Sigmoid colon (tissue), 7 donors: ENCODE measurements around the gene IGF2R. TPM values are rescaled to one million over a fixed set of nuclear protein-coding genes. Genes with fewer than 3 reads are reported as not detected.

ENCODE experiments used
- DNase-seq: peaks from one replicate; pipeline ENCODE4 v3.0.0-alpha.2; 2019
- H3K27ac ChIP-seq, 4 donors: fragments of 200-600 bp; sonication (generic); one replicate each; pipeline ENCODE4 v1.5.1; 2016 to 2019; ENCODE audit warnings: mild to moderate bottlenecking in 1 of 4
- H3K27me3 ChIP-seq, 3 donors: fragments of 200-600 bp; sonication (generic); one replicate each; pipeline ENCODE4 v1.5.1; 2019; ENCODE audit warnings: mild to moderate bottlenecking in 1 of 3
- H3K36me3 ChIP-seq, 4 donors: fragments of 200-600 bp; sonication (generic); one replicate each; pipeline ENCODE4 v1.5.1; 2016 to 2019
- H3K4me1 ChIP-seq, 4 donors: fragments of 200-600 bp; sonication (generic); one replicate each; pipeline ENCODE4 v1.5.1; 2017 to 2019
- H3K4me3 ChIP-seq, 4 donors: fragments of 200-600 bp; sonication (generic); one replicate each; pipeline ENCODE4 v1.5.1; 2017 to 2019; ENCODE audit warnings: mild to moderate bottlenecking in 2 of 4, moderate library complexity in 1 of 4
- H3K9me3 ChIP-seq, 4 donors: fragments of 200-600 bp in 3 of 4; sonication (generic) in 3 of 4; one replicate each; pipeline versions ENCODE4 v1.5.1 to v1.6.1; 2013 to 2019
- CTCF ChIP-seq, 4 experiments: fragments of 450-650 bp in 3 of 4; fragments of 200-600 bp in 1 of 4; IDR thresholded peaks; one replicate each; pipeline ENCODE4 v1.5.1; 2016 to 2019; ENCODE audit warnings: antibody characterized with exemption in 4 of 4, mild to moderate bottlenecking in 3 of 4, moderate library complexity in 2 of 4
- EP300 ChIP-seq, 4 donors: sonication (generic); formaldehyde crosslinking; IDR thresholded peaks; one replicate each; pipeline ENCODE4 v1.6.1; 2017; ENCODE audit warnings: antibody characterized with exemption in 4 of 4
- POLR2A ChIP-seq, 2 donors: fragments of 450-650 bp; IDR thresholded peaks; one replicate each; pipeline ENCODE4 v1.6.1; 2016; ENCODE audit warnings: antibody characterized with exemption in 2 of 2, mild to moderate bottlenecking in 2 of 2, moderate library complexity in 2 of 2
- POLR2AphosphoS5 ChIP-seq, 4 donors: sonication (generic); formaldehyde crosslinking; IDR thresholded peaks; one replicate each; pipeline ENCODE4 v1.6.1; 2017; ENCODE audit warnings: antibody characterized with exemption in 4 of 4
- WGBS, 2 donors: extraction: QIAGEN DNeasy Blood & Tissue Kit; methylation state at CpG; one replicate each; pipeline ENCODE4 v1.1.7; 2013; 5-methylcytosine and 5-hydroxymethylcytosine counted together
- intact Hi-C: fragments of 100-400 bp; cut with DNase I; formaldehyde crosslinking; loops from one replicate; pipeline ENCODE4 v1.15.1; 2023
- polyA plus RNA-seq, 3 donors: library from polyadenylated mRNA; stranded (reverse); fragments of 200-250 nt; gene quantifications; one replicate each; pipeline ENCODE4 v1.2.3, GENCODE V29; 2013
- total RNA-seq, 4 donors: library from RNA; depleted of rRNA; stranded (reverse); fragments of >200 nt; gene quantifications; one replicate each; pipeline ENCODE4 v1.1.0, GENCODE V29; 2016
- donor health status: healthy with polysubstance abuse.
- donor health status: Bipolar disorder and iron deficiency.
- donor health status: healthy.

The IGF2R gene
- total and polyA plus RNA-seq, 7 donors, result 3.6 to 80.9 (median 41.3) TPM

- Histone ChIP-seq H3K4me3 (no peak overlapping the region), H3K27me3 (no peaks in the 10 kb centered on the region), H3K36me3 (peaks cover 22 to 56% (median 37%) of the 10 kb centered on the region in 4 donors), H3K27ac (no peak overlapping the region), H3K9me3 (no peaks in the 10 kb centered on the region), H3K4me1 (no peaks in the 10 kb centered on the region)
- no peak for DNase-seq
- no peak for TF ChIP-seq CTCF (IDR thresholded peaks at IDR 0.05)
- no peak for TF ChIP-seq POLR2AphosphoS5 (IDR thresholded peaks at IDR 0.05)
- TF ChIP-seq POLR2A (IDR thresholded peaks at IDR 0.05), result no peak
- TF ChIP-seq EP300 (IDR thresholded peaks at IDR 0.05), result no peak
- 92 to 95% methylated on average over 20 of the region's 20 CpGs for WGBS, 2 donors
- intact Hi-C loops, result no loop called here
These were observed 136.1 kb downstream of the IGF2R start for GRCh38 chr6:160104821-160105517.

GRCh38 chr6:160106010-160106409 is 137.1 kb downstream of the IGF2R start:
- no peak overlapping the region for H3K4me3 ChIP-seq
- H3K27ac ChIP-seq, result no peak overlapping the region
- no peaks in the 10 kb centered on the region for H3K9me3 ChIP-seq
- no peaks in the 10 kb centered on the region for H3K4me1 ChIP-seq
- intact Hi-C loops, result no loop called here
- TF ChIP-seq POLR2AphosphoS5 (IDR thresholded peaks at IDR 0.05), result no peak
- TF ChIP-seq POLR2A (IDR thresholded peaks at IDR 0.05), result no peak
- no peak for TF ChIP-seq EP300 (IDR thresholded peaks at IDR 0.05)
- TF ChIP-seq CTCF (IDR thresholded peaks at IDR 0.05), result no peak
- no peak for DNase-seq
- peaks cover 22 to 56% (median 37%) of the 10 kb centered on the region in 4 donors for H3K36me3 ChIP-seq
- no peaks in the 10 kb centered on the region for H3K27me3 ChIP-seq
- 97% methylated on average over 14 of the region's 14 CpGs for WGBS, 2 donors

- DNase-seq, result no peak
- Histone ChIP-seq H3K27ac (no peak overlapping the region), H3K4me1 (no peaks in the 10 kb centered on the region), H3K27me3 (no peaks in the 10 kb centered on the region), H3K9me3 (no peaks in the 10 kb centered on the region), H3K4me3 (no peak overlapping the region), H3K36me3 (peaks cover 22 to 53% (median 37%) of the 10 kb centered on the region in 4 donors)
- TF ChIP-seq EP300 (IDR thresholded peaks at IDR 0.05), result no peak
- no peak for TF ChIP-seq CTCF (IDR thresholded peaks at IDR 0.05)
- no peak for TF ChIP-seq POLR2A (IDR thresholded peaks at IDR 0.05)
- no peak for TF ChIP-seq POLR2AphosphoS5 (IDR thresholded peaks at IDR 0.05)
- intact Hi-C loops, result no loop called here
- 45 to 79% methylated on average over 4 of the region's 4 CpGs for WGBS, 2 donors
These were observed 137.8 kb downstream of the IGF2R start for GRCh38 chr6:160106701-160107100.

GRCh38 chr6:160108077-160108476 is 139.2 kb downstream of the IGF2R start:
- no peaks in the 10 kb centered on the region for H3K27me3 ChIP-seq
- H3K27ac ChIP-seq, result no peak overlapping the region
- TF ChIP-seq CTCF (IDR thresholded peaks at IDR 0.05), result no peak
- no peak for TF ChIP-seq POLR2AphosphoS5 (IDR thresholded peaks at IDR 0.05)
- no peak for TF ChIP-seq EP300 (IDR thresholded peaks at IDR 0.05)
- no peak for TF ChIP-seq POLR2A (IDR thresholded peaks at IDR 0.05)
- no peak for DNase-seq
- intact Hi-C loops, result no loop called here
- WGBS, 2 donors, result 97% methylated on average over 5 of the region's 5 CpGs
- no peak overlapping the region for H3K4me3 ChIP-seq
- no peaks in the 10 kb centered on the region for H3K9me3 ChIP-seq
- H3K36me3 ChIP-seq, result peaks cover 22 to 39% (median 29%) of the 10 kb centered on the region in 4 donors
- no peaks in the 10 kb centered on the region for H3K4me1 ChIP-seq
